Inferior parietal cortex (tissue), 1 donor: ENCODE results near the gene VWC2L.

Experiments used
- DNase-seq: peaks from one replicate; pipeline ENCODE4 v3.0.0-alpha.2; 2016; ENCODE audit errors: extremely low spot score

VWC2L gene

DNA sequence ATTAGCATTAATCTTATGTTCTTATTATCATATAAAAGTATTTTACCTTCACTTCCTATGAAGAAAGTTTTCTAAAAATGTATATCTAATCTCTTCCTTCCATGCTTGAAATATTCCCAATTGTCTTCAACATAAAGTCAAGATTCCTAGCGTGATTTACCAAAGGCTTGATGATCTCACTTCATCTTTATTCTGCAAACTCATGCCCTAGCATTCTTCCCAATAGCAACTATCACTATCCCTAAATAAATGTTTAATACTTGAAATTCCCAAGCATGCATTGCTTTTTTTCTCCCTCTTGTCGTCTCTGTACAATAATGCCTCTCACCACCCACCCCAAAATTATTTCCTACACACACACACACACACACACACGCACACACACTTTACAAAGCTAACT is 125.8 kb downstream of the VWC2L start:
- no peak for DNase-seq

GRCh38 chr2:214537929-214538328 is 127.1 kb downstream of the VWC2L start:
- DNase-seq = no peak

- no peak for DNase-seq
Observed at GRCh38 chr2:214542295-214542694, 131.4 kb downstream of the VWC2L start.

DNA sequence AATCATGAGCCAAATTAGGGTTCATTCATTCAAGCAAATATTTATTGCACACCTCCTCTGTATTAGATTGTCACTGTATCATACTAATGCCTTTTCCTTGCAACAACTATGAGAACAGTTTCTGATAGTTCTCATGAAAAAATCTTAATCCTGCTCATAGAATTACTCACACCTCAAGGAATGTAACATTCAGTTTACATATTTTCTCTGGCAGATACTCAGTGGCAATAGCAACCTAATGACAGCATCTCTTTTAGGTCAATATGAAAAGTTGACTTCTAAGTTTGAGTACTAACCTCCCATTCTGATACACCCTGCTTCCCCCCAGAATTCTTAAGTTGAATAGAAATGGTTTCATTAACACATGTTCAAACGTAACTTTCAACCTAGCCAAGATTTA is 132.0 kb downstream of the VWC2L start:
- DNase-seq = no peak

- no peak for DNase-seq
Observed at GRCh38 chr2:214543386-214543955, 132.6 kb downstream of the VWC2L start.

DNA sequence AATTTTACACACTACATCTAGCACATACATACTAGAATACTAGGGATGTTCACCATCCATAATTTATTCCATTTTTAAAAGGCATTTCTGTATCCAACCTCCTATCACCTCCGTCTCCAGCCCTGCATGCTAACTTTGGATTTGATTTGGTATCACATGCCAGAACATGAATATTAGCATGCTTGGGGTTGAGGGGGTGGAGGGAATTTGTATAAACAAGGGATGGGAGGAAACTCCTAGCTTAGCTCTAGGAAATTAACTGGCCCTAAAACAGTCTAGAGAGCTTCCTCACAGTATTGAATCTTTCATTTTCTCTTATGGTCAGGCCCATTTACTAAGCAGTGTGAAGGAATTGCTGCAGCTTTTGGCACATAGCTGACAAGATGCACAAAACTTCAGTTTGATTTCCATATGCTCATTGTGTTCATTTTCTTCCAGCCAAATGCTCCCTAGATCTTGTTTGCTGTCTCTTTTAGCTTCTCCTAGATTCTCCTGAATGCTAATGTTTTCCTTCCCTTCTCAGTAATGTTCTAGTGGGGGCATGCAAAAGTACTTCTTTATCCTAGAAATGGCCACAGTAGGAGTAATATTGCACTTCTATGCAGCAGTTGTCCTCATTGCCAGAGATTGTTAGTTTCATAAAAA is 135.2 kb downstream of the VWC2L start:
- peak; percentile 35 for DNase-seq

DNA sequence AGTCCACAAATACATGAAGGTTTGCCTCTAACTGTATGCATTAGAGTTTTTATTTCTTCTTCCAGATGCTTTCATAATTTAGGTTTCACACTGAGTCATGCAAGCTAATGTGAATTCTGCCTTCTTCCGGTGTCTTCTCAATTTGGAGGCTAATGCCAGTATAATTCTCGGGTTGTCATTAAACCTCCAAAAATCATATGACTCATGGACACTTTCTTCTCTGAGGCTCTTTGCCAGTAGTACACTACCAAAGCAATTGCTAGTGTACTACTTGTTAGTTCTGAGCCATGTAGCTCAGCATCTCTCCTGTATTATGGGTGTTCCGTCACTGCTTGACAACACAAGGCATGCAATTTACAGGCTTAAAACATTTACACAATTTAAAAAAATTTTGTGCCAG is 137.1 kb downstream of the VWC2L start:
- DNase-seq = peak; percentile 61

DNA sequence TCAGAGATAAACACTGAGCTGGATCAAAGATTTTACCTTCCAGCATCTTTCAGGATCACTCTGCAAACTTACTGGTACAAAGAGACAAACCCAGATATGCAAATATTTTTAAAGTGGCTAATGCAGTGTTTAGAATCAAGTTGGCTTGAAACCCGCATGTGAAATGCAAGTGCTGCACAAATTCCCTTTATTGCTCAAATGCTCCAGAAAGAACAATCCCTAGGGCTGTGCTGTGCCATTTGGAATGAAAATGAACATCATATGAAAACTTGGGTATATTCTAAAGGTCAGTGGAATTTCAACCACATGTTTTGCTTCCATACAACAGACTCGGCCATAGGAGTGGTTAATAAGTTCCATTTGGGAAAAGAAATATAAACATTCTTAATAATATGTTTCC is 139.1 kb downstream of the VWC2L start:
- no peak for DNase-seq

- no peak for DNase-seq
Observed at GRCh38 chr2:214550786-214551185, 139.9 kb downstream of the VWC2L start.

- no peak for DNase-seq
Observed at GRCh38 chr2:214557884-214558283, 147.0 kb downstream of the VWC2L start.

DNA sequence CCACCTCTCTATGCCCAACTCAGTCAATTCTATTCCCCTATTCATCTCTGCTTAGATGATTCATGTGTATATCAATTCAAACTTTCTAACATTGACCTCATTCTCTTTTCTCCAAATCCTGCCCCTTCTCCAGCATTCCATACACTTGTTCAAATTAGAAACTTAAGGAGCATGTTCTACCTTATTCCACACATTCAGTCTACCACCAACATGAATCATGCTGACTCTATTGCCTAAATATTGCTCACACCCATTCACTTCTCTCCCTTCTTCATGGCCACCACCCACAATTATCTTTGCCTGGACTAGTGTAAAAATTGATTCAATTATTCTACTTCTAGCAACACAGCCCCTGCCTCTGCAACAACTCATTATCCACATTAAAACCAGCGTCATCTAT is 147.5 kb downstream of the VWC2L start:
- DNase-seq = no peak

DNA sequence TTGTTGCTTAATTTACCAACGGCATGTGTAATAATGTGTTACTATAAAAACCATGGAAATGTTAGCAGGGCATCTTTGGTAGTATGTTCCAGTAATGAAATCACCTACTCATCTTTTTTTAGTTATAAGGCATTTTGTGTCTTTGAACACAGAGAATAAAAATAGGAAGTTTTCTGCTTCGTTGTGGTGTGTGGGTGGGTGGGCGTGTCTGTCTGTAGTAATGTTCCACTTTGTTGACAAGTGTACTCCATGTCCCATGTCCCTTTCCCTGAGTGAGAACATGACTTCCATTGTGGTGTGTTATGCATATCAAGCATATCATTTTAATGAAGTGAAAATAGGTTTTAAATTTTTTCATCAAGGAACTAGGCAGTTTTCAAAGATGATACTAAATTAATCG is 149.3 kb downstream of the VWC2L start:
- no peak for DNase-seq

- no peak for DNase-seq
Observed at GRCh38 chr2:214560618-214561190, 149.8 kb downstream of the VWC2L start.

GRCh38 chr2:214565246-214565645 is 154.4 kb downstream of the VWC2L start:
- no peak for DNase-seq

DNA sequence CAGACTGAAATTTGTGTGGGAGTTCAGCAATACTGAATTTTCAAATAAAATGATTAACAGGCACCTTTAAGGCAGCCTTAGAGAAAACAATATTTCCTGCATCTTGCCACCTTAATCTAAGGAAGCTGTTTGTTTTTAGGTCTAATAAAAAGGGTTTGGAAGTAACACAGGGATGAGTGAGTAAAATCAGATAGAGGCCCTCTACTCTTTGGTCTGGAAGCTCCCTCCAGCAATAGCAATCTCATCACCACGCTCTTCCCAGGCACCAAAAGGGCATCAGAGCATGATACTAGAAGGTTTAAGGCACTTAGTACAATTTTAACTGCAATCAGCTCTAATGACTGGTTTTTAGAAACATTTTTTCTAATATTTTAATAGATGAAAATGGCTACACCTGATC is 155.6 kb downstream of the VWC2L start:
- DNase-seq = no peak

DNA sequence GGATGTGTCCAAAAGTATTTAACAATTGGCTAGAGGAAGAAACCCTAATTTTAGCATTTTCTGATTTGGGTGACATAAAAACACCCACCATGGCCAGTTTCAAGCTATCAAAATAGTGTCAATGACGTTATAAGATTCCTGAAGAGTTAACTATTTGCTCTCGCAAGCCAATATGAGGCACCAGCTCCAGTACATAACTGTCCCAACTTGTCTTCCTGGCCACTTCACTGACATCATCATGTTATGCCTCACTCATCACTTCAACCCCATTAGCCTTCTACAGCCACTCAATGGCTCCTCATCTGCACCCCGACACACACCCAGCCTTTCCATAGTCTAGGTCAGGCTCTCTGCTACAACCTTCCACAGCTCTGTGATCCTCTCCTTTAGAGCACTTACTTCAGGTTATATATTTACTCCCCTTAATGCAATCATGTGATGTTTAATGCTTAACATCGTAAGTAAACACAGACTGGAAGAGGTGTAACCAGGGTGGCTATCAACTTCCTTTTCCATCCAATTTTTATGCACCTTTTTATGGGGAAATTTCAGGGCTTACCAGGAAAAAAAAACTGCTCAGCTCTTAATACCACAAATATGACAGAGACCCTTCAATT is 158.7 kb downstream of the VWC2L start:
- DNase-seq = no peak

- DNase-seq = no peak
Observed at GRCh38 chr2:214574084-214574781, 163.4 kb downstream of the VWC2L start.

DNA sequence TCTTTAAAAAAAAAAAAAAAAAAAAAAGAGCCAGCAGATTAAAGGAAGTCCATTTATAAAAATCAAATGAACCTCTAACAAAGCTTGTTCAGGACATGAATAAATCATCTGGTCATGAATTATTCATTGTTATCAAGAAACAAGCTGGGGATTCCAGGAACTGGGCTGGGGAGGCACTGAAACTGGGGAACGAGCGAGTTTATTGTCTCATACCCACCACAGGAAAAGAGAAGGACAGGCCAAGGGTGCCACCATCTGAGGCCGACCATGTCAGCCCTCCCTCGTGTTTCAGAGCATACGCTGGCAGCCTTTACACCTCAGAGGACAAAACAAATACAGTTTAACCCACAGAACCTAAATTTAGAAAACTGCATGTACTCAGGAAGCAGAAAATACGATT is 164.2 kb downstream of the VWC2L start:
- peak; percentile 75 for DNase-seq

GRCh38 chr2:214575465-214575864 is 164.6 kb downstream of the VWC2L start:
- DNase-seq = peak; percentile 32

DNA sequence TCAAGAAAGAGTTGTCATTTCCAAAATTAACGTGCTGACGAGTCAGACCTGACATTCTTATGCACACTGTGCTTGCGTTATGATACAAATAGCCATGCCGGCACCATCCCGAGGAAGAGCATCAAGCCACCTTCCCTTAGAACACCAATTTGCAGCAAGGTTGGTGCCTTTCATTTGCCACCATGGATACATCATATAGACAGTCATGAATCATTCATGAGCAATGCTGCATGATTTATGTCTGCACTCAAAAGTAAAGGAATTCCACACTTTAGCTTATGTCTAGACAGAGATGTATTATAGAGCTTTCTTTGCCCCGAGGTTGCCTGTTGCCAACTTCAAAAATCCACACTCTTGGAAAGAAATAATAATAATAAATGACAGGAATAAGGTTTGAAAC is 166.9 kb downstream of the VWC2L start:
- no peak for DNase-seq

DNA sequence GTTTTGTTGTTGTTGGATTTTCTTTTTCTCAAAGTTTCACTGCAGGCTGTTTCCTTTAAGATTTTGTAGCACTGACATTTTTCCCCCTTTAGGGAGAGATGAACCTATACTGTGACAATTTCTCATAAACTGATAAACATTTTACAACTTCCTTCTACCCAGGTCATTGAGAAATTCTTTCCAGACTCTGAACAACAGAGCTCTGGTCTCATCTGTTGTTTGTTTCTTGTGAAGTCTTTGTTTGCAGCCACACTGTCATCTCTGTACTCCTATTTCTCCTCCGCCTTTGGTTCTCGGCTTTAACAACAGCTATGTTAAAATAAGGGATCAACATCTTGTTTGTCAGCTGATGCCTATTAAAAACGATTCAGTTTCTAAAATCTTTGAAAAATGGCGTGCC is 167.6 kb downstream of the VWC2L start:
- DNase-seq = no peak

DNA sequence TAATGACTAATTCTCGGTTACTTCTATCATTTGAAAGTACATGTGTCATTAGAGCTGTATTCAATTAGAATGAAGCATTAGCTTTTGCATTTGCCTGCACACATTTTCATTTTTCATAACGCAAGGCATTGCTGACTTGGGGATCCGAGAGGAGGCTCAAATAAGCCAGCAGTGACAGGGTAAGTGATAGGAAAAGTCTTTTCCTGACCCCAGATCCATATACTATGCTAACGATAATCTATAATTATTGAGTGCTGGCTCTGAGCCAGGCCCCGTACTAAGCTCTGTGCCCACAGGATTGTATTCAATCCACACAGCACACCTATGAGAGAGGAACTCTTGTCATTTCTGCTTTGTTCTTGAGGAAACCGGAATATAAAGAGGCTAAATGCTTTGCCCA is 168.2 kb downstream of the VWC2L start:
- no peak for DNase-seq

GRCh38 chr2:214587442-214587841 is 176.6 kb downstream of the VWC2L start:
- no peak for DNase-seq
